HG02678 (cell line): ENCODE data around the gene TAS2R31.
"Not testable (repeated sequence)": the region's sequence is repeated elsewhere in the genome, so short reads cannot be mapped to it uniquely, and the experiment has no call there.

Source experiments
- ATAC-seq: cut with Tn5 transposase; IDR thresholded peaks from one replicate; pipeline ENCODE4 v1.9.1; 2021; ENCODE audit warnings: mild to moderate bottlenecking, moderate library complexity; ENCODE audit not compliant: unreplicated experiment

Gene TAS2R31

GRCh38 chr12:11031307-11031706 is at the start of gene TAS2R31:
TAS2R31 (minus strand) TSS chr12:11031407; CDS start chr12:11031335, 72 bp downstream.
- no peak for ATAC-seq

- no peak for ATAC-seq
Observed at GRCh38 chr12:11078246-11078645, 47.0 kb upstream of the TAS2R31 start.

GRCh38 chr12:11075642-11076041 is 44.4 kb upstream of the TAS2R31 start:
- ATAC-seq = peak; percentile 59

- no peak for ATAC-seq
Observed at GRCh38 chr12:11071414-11071813, 40.2 kb upstream of the TAS2R31 start.

DNA sequence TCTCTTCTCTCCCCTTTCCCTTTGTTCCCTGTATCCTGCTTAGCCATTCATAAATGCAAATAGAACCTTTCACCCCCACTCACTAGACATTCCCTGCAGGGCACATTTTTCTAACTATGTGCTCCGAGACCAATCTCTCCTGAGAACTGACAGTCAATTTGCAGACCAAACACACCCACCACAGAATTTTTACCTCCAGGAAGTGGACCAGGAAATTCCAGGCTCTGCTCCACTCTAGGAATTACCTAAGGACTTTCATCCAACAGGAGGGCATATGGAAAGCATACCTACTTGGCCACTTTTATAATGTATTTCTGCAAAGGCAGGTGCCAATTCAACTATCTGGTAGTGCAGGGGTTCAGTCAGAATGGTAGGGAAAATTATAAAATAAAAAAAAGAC is 39.8 kb upstream of the TAS2R31 start:
- no peak for ATAC-seq

GRCh38 chr12:11069854-11070365 is 38.7 kb upstream of the TAS2R31 start:
- no peak for ATAC-seq

- no peak for ATAC-seq
Observed at GRCh38 chr12:11067514-11067913, 36.3 kb upstream of the TAS2R31 start.

DNA sequence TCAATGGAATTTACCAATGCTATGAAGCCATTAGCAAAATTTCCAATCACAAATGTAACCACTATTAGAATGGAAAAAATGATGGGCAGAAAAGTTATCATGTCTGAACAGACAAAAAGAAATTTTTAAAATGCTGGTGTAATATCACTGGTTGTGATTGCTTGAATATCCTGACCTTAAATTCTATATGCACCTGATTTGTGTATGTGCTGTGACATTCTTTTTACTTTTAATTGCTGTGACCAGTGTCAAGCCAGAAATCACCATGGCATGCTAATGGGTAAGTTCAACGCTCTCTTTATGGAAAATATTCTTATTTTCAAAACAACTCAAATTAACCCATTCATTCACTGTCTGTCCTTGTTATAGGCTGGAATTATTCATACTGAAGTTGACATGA is 31.0 kb upstream of the TAS2R31 start, which contains the start of gene TAS2R46:
Gene TAS2R46 (minus strand): TSS at position 101 of the 400 bp plus-strand sequence. CDS start 0 bp downstream, at position 101.
- ATAC-seq = not testable (repeated sequence)

DNA sequence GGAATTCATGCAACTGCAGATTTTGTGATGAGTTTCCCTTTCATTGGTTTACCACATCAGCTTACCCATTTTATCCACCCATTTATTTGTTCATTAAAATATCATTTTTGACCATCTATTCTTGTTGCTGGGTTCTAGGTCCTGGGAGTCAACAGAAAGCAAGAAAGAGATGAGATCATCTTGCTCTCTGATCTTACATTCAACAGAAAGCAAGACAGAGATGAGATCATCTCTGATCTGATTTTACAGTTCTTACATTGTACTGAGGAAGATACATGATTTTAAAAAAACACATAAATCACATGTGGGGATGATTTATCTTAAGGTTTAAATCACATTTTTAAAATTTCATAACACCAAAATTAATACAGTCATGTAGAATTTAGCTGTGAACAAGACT is 28.6 kb upstream of the TAS2R31 start:
- no peak for ATAC-seq

GRCh38 chr12:11059041-11059440 is 27.8 kb upstream of the TAS2R31 start:
- no peak for ATAC-seq

- no peak for ATAC-seq
Observed at GRCh38 chr12:11055306-11055705, 24.1 kb upstream of the TAS2R31 start.

- not testable (repeated sequence) for ATAC-seq
Observed at GRCh38 chr12:11049806-11050531, 18.8 kb upstream of the TAS2R31 start.

- not testable (repeated sequence) for ATAC-seq
Observed at GRCh38 chr12:11041366-11041765, 10.2 kb upstream of the TAS2R31 start.

GRCh38 chr12:11040162-11040561 is 9.0 kb upstream of the TAS2R31 start:
- no peak for ATAC-seq

- ATAC-seq = no peak
Observed at GRCh38 chr12:11039171-11039570, 8.0 kb upstream of the TAS2R31 start.

- ATAC-seq = not testable (repeated sequence)
Observed at GRCh38 chr12:11033959-11034358, 2.8 kb upstream of the TAS2R31 start.

- no peak for ATAC-seq
Observed at GRCh38 chr12:11026118-11026517, 5.1 kb downstream of the TAS2R31 start.

DNA sequence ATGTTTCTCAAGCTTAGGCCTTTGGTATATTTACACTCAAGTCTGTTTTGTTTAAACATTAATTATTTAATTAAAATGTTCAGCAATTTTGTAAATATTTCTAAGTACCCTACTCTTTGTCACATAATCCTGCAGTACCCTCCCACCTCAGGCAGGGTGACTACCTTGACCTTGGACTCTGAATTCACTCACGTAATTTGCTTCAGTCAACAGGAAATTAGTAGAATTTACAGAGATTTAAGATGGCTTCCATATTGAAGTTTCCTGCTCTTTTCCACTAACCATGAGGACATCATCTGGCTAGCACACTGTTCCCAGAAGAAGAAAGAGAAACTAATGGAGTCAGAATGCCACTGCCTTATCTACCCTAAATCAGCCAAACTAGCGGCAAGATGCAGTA is 7.8 kb downstream of the TAS2R31 start:
- no peak for ATAC-seq

DNA sequence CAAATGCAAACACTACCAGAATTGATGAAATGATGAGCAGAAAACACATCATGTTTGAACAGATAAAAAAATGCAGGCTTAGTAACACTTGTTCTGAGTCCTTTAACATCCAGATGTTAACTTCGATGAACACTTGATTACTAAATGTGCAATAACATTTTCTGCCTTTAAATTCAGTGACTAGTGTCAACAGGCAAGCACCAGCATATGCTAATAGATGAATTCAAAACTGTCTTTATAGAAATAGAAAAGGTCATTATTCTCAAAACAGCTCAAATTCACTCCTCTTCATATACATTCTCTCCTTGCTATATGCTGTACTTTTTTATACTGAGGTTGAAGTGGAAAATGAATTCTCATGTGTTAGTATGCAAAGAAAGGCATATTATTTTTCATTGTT is 8.7 kb downstream of the TAS2R31 start, which contains the start of gene TAS2R19:
Gene TAS2R19 (minus strand): TSS at position 101 of the 400 bp plus-strand sequence. CDS start 49 bp downstream, at position 52.
- no peak for ATAC-seq

DNA sequence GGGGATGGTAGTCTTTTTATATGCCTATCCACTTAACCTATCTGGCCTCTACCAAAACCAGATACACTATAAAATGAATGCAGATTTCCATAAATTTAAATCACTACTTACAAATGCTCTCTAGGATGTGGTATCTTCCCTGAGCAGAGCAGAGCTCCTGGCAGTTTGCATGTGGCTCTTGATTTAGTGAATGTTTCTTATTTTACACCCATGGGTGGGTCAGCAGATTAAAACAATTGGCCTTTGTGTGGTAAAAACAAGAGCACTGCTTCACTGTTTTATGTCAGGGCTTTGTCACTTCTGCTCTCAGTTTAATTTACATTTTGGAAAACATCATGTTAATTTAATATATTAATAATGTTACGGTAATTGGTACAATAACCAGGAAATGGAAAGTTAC is 14.3 kb downstream of the TAS2R31 start:
- no peak for ATAC-seq

- no peak for ATAC-seq
Observed at GRCh38 chr12:11015775-11016430, 15.3 kb downstream of the TAS2R31 start.

DNA sequence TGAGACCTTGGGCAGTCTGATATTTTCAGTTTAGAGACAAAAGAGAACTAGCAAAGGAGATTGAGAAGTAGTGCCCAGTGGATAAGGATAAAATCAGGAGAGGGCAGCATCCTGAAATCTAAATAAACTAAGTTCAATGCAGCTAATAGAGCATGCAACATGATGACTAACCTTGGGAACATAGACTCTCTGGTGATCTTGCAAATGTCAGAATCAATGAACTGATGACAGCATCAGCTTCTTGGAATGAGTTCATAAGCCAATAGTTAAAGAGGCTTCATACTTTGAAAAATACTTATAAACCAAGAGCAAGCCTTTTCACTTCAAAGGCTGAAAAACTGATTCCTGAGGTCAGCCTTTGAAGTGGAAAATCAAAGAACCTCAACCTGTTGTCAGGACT is 17.0 kb downstream of the TAS2R31 start:
- no peak for ATAC-seq
